ENCODE data around the gene MYH11. TPM values are rescaled to one million over a fixed set of nuclear protein-coding genes. Genes with fewer than 3 reads are reported as not detected.
"Not testable (repeated sequence)": the region's sequence is repeated elsewhere in the genome, so short reads cannot be mapped to it uniquely, and the experiment has no call there.

MYH11 gene
- total RNA-seq, 4 donors from 2014 or later = 19.5 to 63.2 (median 24.6) TPM

GRCh38 chr16:15660203-15660601 lies 196.6 kb downstream of the MYH11 start:
- no peaks in the 10 kb centered on the region for H3K4me1 ChIP-seq
- WGBS, 2 donors = 92 to 93% methylated on average over 5 of the region's 5 CpGs
- DNase-seq = no peak
- H3K4me3 ChIP-seq (replicated peaks in 1 of 3) = no peak overlapping the region
- TF ChIP-seq POLR2A (IDR thresholded peaks at IDR 0.05) (no peak), CTCF (IDR thresholded peaks at IDR 0.05) (no peak)
- intact Hi-C loops (cut with DNase I) = no loop called here
- H3K27me3 ChIP-seq = no peaks in the 10 kb centered on the region
- H3K27ac ChIP-seq = no peak overlapping the region
- H3K36me3 ChIP-seq = peaks cover 5 to 7% of the 10 kb centered on the region in 2 donors
- H3K9me3 ChIP-seq = no peaks in the 10 kb centered on the region

- H3K27me3 ChIP-seq = no peaks in the 10 kb centered on the region
- DNase-seq = no peak
- TF ChIP-seq POLR2A (IDR thresholded peaks at IDR 0.05) (no peak), CTCF (IDR thresholded peaks at IDR 0.05) (no peak)
- no peak overlapping the region for H3K4me3 ChIP-seq (replicated peaks in 1 of 3)
- intact Hi-C loops (cut with DNase I) = no loop called here
- no peaks in the 10 kb centered on the region for H3K36me3 ChIP-seq
- no peaks in the 10 kb centered on the region for H3K9me3 ChIP-seq
- peaks cover 0 to 3% of the 10 kb centered on the region in 2 donors for H3K4me1 ChIP-seq
- 95% methylated on average over 5 of the region's 5 CpGs for WGBS, 2 donors
- no peak overlapping the region for H3K27ac ChIP-seq
Measured at GRCh38 chr16:15658556-15658955, 198.3 kb downstream of the MYH11 start.

- intact Hi-C loops (cut with DNase I) = no loop called here
- Histone ChIP-seq H3K9me3 (no peaks in the 10 kb centered on the region), H3K36me3 (no peaks in the 10 kb centered on the region), H3K27ac (no peak overlapping the region), H3K27me3 (no peaks in the 10 kb centered on the region), H3K4me1 (peaks cover 0 to 7% of the 10 kb centered on the region in 2 donors), H3K4me3 (replicated peaks in 1 of 3) (no peak overlapping the region)
- TF ChIP-seq CTCF (IDR thresholded peaks at IDR 0.05) (no peak), POLR2A (IDR thresholded peaks at IDR 0.05) (no peak)
- DNase-seq = no peak
- 88 to 93% methylated on average over 6 of the region's 6 CpGs for WGBS, 2 donors
Measured at GRCh38 chr16:15658149-15658548, 198.7 kb downstream of the MYH11 start.

- H3K36me3 ChIP-seq; DNase-seq; H3K27ac ChIP-seq; H3K4me3 ChIP-seq (replicated peaks in 1 of 3); H3K9me3 ChIP-seq; intact Hi-C loops (cut with DNase I); H3K27me3 ChIP-seq: not testable (repeated sequence)
- WGBS, 2 donors = 100% methylated on average over 4 of the region's 6 CpGs
- peaks cover 0 to 16% of the 10 kb centered on the region in 2 donors for H3K4me1 ChIP-seq
Measured at GRCh38 chr16:15655561-15655960, 201.3 kb downstream of the MYH11 start.

- Histone ChIP-seq H3K4me3 (replicated peaks in 1 of 3) (no peak overlapping the region), H3K9me3 (no peaks in the 10 kb centered on the region), H3K4me1 (peaks cover 0 to 16% of the 10 kb centered on the region in 2 donors), H3K27ac (no peak overlapping the region), H3K27me3 (no peaks in the 10 kb centered on the region), H3K36me3 (no peaks in the 10 kb centered on the region)
- intact Hi-C loops (cut with DNase I) = no loop called here
- TF ChIP-seq POLR2A (IDR thresholded peaks at IDR 0.05) (no peak), CTCF (IDR thresholded peaks at IDR 0.05) (no peak)
- WGBS, 2 donors = 85 to 87% methylated on average over 2 of the region's 2 CpGs
- no peak for DNase-seq
Measured at GRCh38 chr16:15654591-15654990, 202.2 kb downstream of the MYH11 start.

- no peak overlapping the region for H3K27ac ChIP-seq
- no peak for DNase-seq
- no peaks in the 10 kb centered on the region for H3K36me3 ChIP-seq
- intact Hi-C loops (cut with DNase I) = no loop called here
- no peaks in the 10 kb centered on the region for H3K27me3 ChIP-seq
- 13 to 27% methylated on average over 4 of the region's 4 CpGs for WGBS, 2 donors
- no peak overlapping the region for H3K4me3 ChIP-seq (replicated peaks in 1 of 3)
- no peaks in the 10 kb centered on the region for H3K9me3 ChIP-seq
- no peak for TF ChIP-seq CTCF (IDR thresholded peaks at IDR 0.05)
- no peak for TF ChIP-seq POLR2A (IDR thresholded peaks at IDR 0.05)
- H3K4me1 ChIP-seq = peaks cover 0 to 16% of the 10 kb centered on the region in 2 donors
Measured at GRCh38 chr16:15653227-15653626, 203.6 kb downstream of the MYH11 start.

All from thyroid gland (tissue), 4 donors.